ENCODE results near the gene DMRTB1.

- TF ChIP-seq POLR2A (IDR thresholded peaks at IDR 0.05; ENCODE audit: low read depth, low read length) = no peak
- no peak for TF ChIP-seq POLR2AphosphoS5 (IDR thresholded peaks at IDR 0.05; ENCODE audit: low read depth, low read length)
Measured at GRCh38 chr1:53419034-53419433, 40.2 kb upstream of the DMRTB1 start.

Measured in GM12892 (cell line).